CD4-positive, alpha-beta memory T cell (primary cell): ENCODE data around the gene GSTT2B. TPM values are rescaled to one million over a fixed set of nuclear protein-coding genes. Genes with fewer than 3 reads are reported as not detected.
"Not testable (repeated sequence)": the region's sequence is repeated elsewhere in the genome, so short reads cannot be mapped to it uniquely, and the experiment has no call there.

Source experiments
- CTCF ChIA-PET: fragments of 350-600 bp; sonication (Branson Sonifier 250); formaldehyde crosslinking; loops from one replicate; lab custom pipeline; 2021; ENCODE audit warnings: inconsistent platforms; ENCODE audit not compliant: partially characterized antibody; lab: Charles Lee
- POLR2A ChIA-PET: fragments of 350-600 bp; sonication (Branson Sonifier 250); formaldehyde crosslinking; loops from one replicate; lab custom pipeline; 2021; ENCODE audit not compliant: partially characterized antibody; lab: Charles Lee
- DNase-seq, 5 donors: peaks; one replicate each; pipeline versions ENCODE4 v3.0.0 to v3.0.0-alpha.2; 2020 to 2022; ENCODE audit warnings: mixed read lengths in 1 of 5
- H3K27ac ChIP-seq: one replicate; pipeline ENCODE4 v1.7.0; 2013; ENCODE audit warnings: low read depth, low read length
- H3K27me3 ChIP-seq: 2 replicates; pipeline ENCODE4 v1.7.0; 2013; ENCODE audit warnings: mild to moderate bottlenecking, low read length, moderate library complexity; ENCODE audit not compliant: insufficient read depth
- H3K36me3 ChIP-seq: 2 replicates; pipeline ENCODE4 v1.7.0; 2013; ENCODE audit warnings: mild to moderate bottlenecking, low read length, moderate library complexity; ENCODE audit not compliant: insufficient read depth
- H3K4me1 ChIP-seq: 2 replicates; pipeline ENCODE4 v1.7.0; 2013; ENCODE audit warnings: mild to moderate bottlenecking, low read length, moderate library complexity; ENCODE audit not compliant: insufficient read depth
- H3K4me3 ChIP-seq, 2 donors: one replicate each; pipeline ENCODE4 v1.7.0; 2013; ENCODE audit warnings: low read length in 2 of 2, mild to moderate bottlenecking in 1 of 2
- H3K9me3 ChIP-seq, 2 donors: one replicate each; pipeline ENCODE4 v1.7.0; 2013; ENCODE audit warnings: low read length in 2 of 2, control low read depth in 1 of 2; ENCODE audit not compliant: control insufficient read depth in 1 of 2
- H3K27ac Mint-ChIP-seq, 7 donors: one replicate each; pipeline ENCODE4 v1.8.0; 2020 to 2021; ENCODE audit warnings: mixed read lengths in 7 of 7, mild to moderate bottlenecking in 6 of 7, inconsistent platforms in 3 of 7, moderate library complexity in 3 of 7
- H3K27me3 Mint-ChIP-seq, 2 donors: one replicate each; pipeline ENCODE4 v1.8.0; 2020 to 2021; ENCODE audit warnings: mixed read lengths in 2 of 2
- H3K36me3 Mint-ChIP-seq, 2 donors: one replicate each; pipeline ENCODE4 v1.8.0; 2020 to 2021; ENCODE audit warnings: mixed read lengths in 2 of 2, inconsistent platforms in 1 of 2, mild to moderate bottlenecking in 1 of 2
- H3K4me1 Mint-ChIP-seq, 4 donors: one replicate each; pipeline ENCODE4 v1.8.0; 2020 to 2021; ENCODE audit warnings: mixed read lengths in 4 of 4, mild to moderate bottlenecking in 1 of 4
- H3K4me3 Mint-ChIP-seq, 8 donors: one replicate each; pipeline ENCODE4 v1.8.0; 2020 to 2021; ENCODE audit warnings: mixed read lengths in 8 of 8, mild to moderate bottlenecking in 7 of 8, moderate library complexity in 6 of 8, inconsistent platforms in 3 of 8
- H3K9me3 Mint-ChIP-seq, 8 donors: one replicate each; pipeline ENCODE4 v1.8.0; 2020 to 2021; ENCODE audit warnings: mixed read lengths in 8 of 8, mild to moderate bottlenecking in 5 of 8, inconsistent platforms in 3 of 8, moderate library complexity in 1 of 8
- intact Hi-C: fragments of 100-400 bp; cut with micrococcal nuclease; formaldehyde crosslinking; loops from one replicate; pipeline ENCODE4 v1.15.1; 2023
- polyA plus RNA-seq, 2 donors: library from polyadenylated mRNA; unstranded; fragments of 300-500 nt; fragmentation: Illumina TruSeq; gene quantifications; one replicate each; pipeline ENCODE4 v1.2.3, GENCODE V29; 2021
- total RNA-seq, 2 experiments: library from RNA; stranded (reverse); gene quantifications; one replicate each; pipeline ENCODE4 v1.2.3, GENCODE V29; 2021

GSTT2B gene
- total and polyA plus RNA-seq, 4 experiments from 2014 or later: not detected

DNA sequence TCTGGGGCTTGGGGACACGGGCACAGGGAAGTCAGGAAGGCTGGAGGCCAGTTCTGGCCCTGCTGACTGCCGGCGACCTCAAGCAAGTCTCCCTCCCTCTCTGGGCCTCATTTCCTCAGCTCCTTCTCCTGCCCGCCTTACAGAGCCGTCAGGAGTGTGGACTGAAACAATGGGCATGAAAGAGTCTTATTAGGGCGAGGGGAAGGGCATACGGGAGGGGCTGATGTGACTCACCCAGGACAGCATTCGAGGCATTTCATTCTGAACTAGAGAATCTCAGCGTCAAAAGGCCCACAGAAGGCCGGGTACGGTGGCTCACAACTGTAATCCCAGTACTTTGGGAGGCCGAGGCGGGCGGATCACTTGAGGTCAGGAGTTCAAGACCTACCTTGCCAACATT lies 20.8 kb downstream of the GSTT2B start:
- H3K27ac ChIP-seq, H3K9me3 ChIP-seq, H3K27me3 Mint-ChIP-seq, H3K9me3 Mint-ChIP-seq, H3K4me1 ChIP-seq, POLR2A ChIA-PET, H3K36me3 ChIP-seq, DNase-seq, H3K36me3 Mint-ChIP-seq, intact Hi-C loops, H3K4me1 Mint-ChIP-seq, H3K27me3 ChIP-seq, H3K4me3 Mint-ChIP-seq, H3K27ac Mint-ChIP-seq, CTCF ChIA-PET, H3K4me3 ChIP-seq: not testable (repeated sequence)

GRCh38 chr22:23939017-23939357 lies 22.0 kb downstream of the GSTT2B start:
- POLR2A ChIA-PET: no interaction called here
- no peaks in the 10 kb centered on the region for H3K27me3 Mint-ChIP-seq

GRCh38 chr22:23938328-23939016 lies 22.5 kb downstream of the GSTT2B start:
- Histone ChIP-seq H3K36me3 (no peaks in the 10 kb centered on the region), H3K27ac (no peak overlapping the region), H3K27me3 (no peaks in the 10 kb centered on the region), H3K4me1 (no peaks in the 10 kb centered on the region), H3K9me3 (no peaks in the 10 kb centered on the region), H3K4me3 (no peak overlapping the region)
- no peak for DNase-seq
- intact Hi-C loops: no loop called here
- Mint-ChIP-seq H3K27ac (no peak overlapping the region), H3K9me3 (no peaks in the 10 kb centered on the region), H3K36me3 (no peaks in the 10 kb centered on the region), H3K27me3 (no peaks in the 10 kb centered on the region), H3K4me1 (no peaks in the 10 kb centered on the region), H3K4me3 (no peak overlapping the region)
- CTCF ChIA-PET: no interaction called here
- POLR2A ChIA-PET: no interaction called here

More at GRCh38 chr22:23939017-23939357, 22.0 kb downstream of the GSTT2B start:
- H3K4me1 Mint-ChIP-seq: no peaks in the 10 kb centered on the region
- no peak overlapping the region for H3K4me3 ChIP-seq
- H3K9me3 ChIP-seq: no peaks in the 10 kb centered on the region
- H3K27ac ChIP-seq: no peak overlapping the region
- no peaks in the 10 kb centered on the region for H3K36me3 Mint-ChIP-seq
- CTCF ChIA-PET: no interaction called here
- H3K4me3 Mint-ChIP-seq: no peak overlapping the region
- H3K4me1 ChIP-seq: no peaks in the 10 kb centered on the region
- no peak for DNase-seq
- no peaks in the 10 kb centered on the region for H3K9me3 Mint-ChIP-seq
- no peak overlapping the region for H3K27ac Mint-ChIP-seq
- no peaks in the 10 kb centered on the region for H3K36me3 ChIP-seq
- intact Hi-C loops: no loop called here
- H3K27me3 ChIP-seq: no peaks in the 10 kb centered on the region

- Histone ChIP-seq H3K36me3 (peaks cover 12% of the 10 kb centered on the region), H3K9me3 (peaks cover 0 to 4% of the 10 kb centered on the region in 2 donors), H3K27me3 (no peaks in the 10 kb centered on the region), H3K4me1 (no peaks in the 10 kb centered on the region), H3K4me3 (no peak overlapping the region), H3K27ac (no peak overlapping the region)
- intact Hi-C loops: no loop called here
- CTCF ChIA-PET: no interaction called here
- Mint-ChIP-seq H3K36me3 (peaks cover 28 to 42% of the 10 kb centered on the region in 2 donors), H3K27me3 (no peaks in the 10 kb centered on the region), H3K9me3 (peaks cover 0 to 31% (median 14%) of the 10 kb centered on the region in 8 donors), H3K4me1 (peaks cover 0 to 12% (median 1%) of the 10 kb centered on the region in 4 donors), H3K27ac (no peak overlapping the region), H3K4me3 (no peak overlapping the region)
- no peak for DNase-seq
- POLR2A ChIA-PET: no interaction called here
Measured at GRCh38 chr22:23926561-23926960, 34.4 kb downstream of the GSTT2B start.

- H3K36me3 Mint-ChIP-seq: peaks cover 28 to 36% of the 10 kb centered on the region in 2 donors
- peak overlapping the region in 1 of 7 donors; percentile 18 for H3K27ac Mint-ChIP-seq
- Histone ChIP-seq H3K27me3 (no peaks in the 10 kb centered on the region), H3K36me3 (peaks cover 12% of the 10 kb centered on the region), H3K27ac (no peak overlapping the region), H3K4me1 (no peaks in the 10 kb centered on the region), H3K4me3 (no peak overlapping the region), H3K9me3 (peaks cover 0 to 4% of the 10 kb centered on the region in 2 donors)
- no peak for DNase-seq
- intact Hi-C loops: no loop called here
- CTCF ChIA-PET: no interaction called here
- POLR2A ChIA-PET: interaction anchor here (1.0 kb wide), 1 partner anchor 11 kb away, joined by 4 read pairs; no protein-coding TSS in a partner anchor
- H3K4me1 Mint-ChIP-seq: peaks cover 0 to 11% (median 1%) of the 10 kb centered on the region in 4 donors
- H3K9me3 Mint-ChIP-seq: peaks cover 0 to 31% (median 12%) of the 10 kb centered on the region in 8 donors
- no peak overlapping the region for H3K4me3 Mint-ChIP-seq
- H3K27me3 Mint-ChIP-seq: no peaks in the 10 kb centered on the region
Measured at GRCh38 chr22:23925020-23925606, 35.9 kb downstream of the GSTT2B start.

GRCh38 chr22:23922921-23923320 lies 38.1 kb downstream of the GSTT2B start:
- POLR2A ChIA-PET: interaction anchor here (1.3 kb wide), 1 partner anchor 9 kb away, joined by 4 read pairs; no protein-coding TSS in a partner anchor
- H3K9me3 ChIP-seq: peaks cover 0 to 4% of the 10 kb centered on the region in 2 donors
- H3K4me1 ChIP-seq: no peaks in the 10 kb centered on the region
- Mint-ChIP-seq H3K9me3 (peaks cover 0 to 31% (median 12%) of the 10 kb centered on the region in 8 donors), H3K27ac (no peak overlapping the region), H3K27me3 (no peaks in the 10 kb centered on the region), H3K4me1 (peaks cover 0 to 6% (median 1%) of the 10 kb centered on the region in 4 donors), H3K36me3 (peaks cover 25 to 27% of the 10 kb centered on the region in 2 donors), H3K4me3 (no peak overlapping the region)
- H3K36me3 ChIP-seq: peaks cover 12% of the 10 kb centered on the region
- no peak for DNase-seq
- H3K27ac ChIP-seq: no peak overlapping the region
- intact Hi-C loops: no loop called here
- no peak overlapping the region for H3K4me3 ChIP-seq
- CTCF ChIA-PET: no interaction called here
- no peaks in the 10 kb centered on the region for H3K27me3 ChIP-seq

DNA sequence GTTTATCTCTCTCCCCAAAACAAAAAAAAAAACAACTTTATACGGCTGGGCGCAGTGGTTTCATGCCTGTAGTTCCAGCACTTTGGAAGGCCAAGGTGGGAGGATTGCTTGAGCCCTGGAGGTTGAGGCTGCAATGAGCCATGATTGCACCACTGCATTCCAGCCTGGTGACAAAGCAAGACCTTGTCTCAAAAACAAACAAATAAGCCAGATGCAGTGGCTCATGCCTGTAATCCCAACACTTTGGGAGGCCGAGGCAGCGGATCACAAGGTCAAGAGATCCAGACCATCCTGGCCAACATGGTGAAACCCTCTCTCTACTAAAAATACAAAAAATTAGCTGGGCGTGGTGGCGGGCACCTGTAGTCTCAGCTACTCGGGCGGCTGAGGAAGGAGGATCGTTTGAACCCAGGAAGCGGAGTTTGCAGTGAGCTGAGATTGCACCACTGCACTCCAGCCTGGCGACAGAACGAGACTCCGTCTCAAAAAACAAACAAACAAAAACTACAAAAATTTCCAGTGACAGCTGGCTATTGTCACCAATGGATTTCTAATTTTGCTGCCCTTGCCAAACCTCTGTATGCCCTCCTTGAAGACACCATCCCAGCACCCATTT lies 39.3 kb downstream of the GSTT2B start:
- H3K9me3 ChIP-seq, H3K4me3 Mint-ChIP-seq, H3K27ac ChIP-seq, DNase-seq, H3K4me1 Mint-ChIP-seq, POLR2A ChIA-PET, H3K27me3 ChIP-seq, H3K4me1 ChIP-seq, intact Hi-C loops, H3K27me3 Mint-ChIP-seq, H3K4me3 ChIP-seq: not testable (repeated sequence)
- H3K36me3 ChIP-seq: peaks cover 12% of the 10 kb centered on the region
- CTCF ChIA-PET: interaction anchor here (1.0 kb wide), 1 partner anchor 11 kb away, joined by 3 read pairs; no protein-coding TSS in a partner anchor
- Mint-ChIP-seq H3K27ac (peak overlapping the region in 1 of 7 donors; percentile 30), H3K9me3 (peaks cover 0 to 26% (median 12%) of the 10 kb centered on the region in 8 donors), H3K36me3 (peaks cover 18 to 22% of the 10 kb centered on the region in 2 donors)
